Fibroblast of skin of right biceps (primary cell): ENCODE results near the gene NXPH4.

Experiments used
- DNase-seq: peaks from one replicate; pipeline ENCODE4 v3.0.0-alpha.2; 2013

NXPH4 gene

DNA sequence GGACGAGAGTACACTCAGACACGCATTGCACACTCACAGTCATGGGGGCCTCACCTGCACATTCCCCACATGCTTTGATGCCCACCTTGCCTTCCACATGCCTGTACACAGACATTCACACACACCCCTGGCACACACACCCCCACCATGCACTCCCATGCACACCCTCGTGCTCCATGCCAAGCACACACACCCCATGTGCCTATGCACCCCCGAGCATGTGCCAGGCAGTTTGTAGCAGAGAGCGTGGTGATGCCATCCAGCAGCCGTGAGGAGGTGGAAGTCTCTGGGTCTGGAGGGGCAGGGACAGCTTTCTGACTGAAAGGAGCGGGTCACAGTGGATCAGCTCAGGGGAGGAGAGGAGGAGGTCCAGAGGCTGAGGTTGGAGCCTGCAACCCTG, 10.7 kb upstream of the NXPH4 start:
- no peak for DNase-seq

DNA sequence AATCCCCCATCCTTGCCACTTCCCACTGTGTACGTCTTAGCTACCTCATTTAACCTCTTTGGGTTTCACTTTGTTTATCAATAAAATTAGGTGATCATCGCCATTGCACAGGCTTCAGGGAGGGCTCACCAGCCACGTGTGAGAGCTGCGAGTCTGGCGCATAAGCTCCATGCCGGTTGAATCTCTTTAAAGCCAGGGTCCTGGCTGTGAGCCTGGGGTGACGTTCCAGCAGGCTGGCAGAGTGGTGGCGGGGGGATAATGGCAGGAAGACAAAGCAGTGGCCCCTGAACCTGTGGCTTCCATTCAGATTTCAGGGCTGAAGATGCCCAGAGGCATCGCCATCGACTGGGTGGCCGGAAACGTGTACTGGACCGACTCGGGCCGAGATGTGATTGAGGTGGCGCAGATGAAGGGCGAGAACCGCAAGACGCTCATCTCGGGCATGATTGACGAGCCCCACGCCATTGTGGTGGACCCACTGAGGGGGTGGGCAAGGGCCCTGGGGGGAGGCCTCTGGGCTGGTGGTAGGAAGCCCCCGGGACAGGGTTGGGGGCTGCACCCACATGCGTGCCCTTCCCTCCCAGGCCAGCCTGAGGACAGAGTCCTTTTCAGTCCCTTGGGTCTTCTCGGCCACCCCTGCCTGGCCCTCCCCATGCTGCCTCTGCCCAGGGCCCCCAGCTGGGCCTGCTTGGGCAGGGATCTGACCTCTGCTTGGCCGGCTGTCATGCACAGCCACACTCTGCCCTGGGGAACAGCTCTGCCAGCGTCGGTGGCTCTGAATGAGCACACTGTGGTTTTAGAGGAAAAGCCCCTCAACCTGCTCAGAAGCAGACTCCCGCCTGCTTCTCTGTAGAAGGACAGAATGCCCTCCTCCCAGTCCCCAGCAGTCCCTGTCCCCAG, 8.6 kb upstream of the NXPH4 start:
- DNase-seq, result no peak

DNA sequence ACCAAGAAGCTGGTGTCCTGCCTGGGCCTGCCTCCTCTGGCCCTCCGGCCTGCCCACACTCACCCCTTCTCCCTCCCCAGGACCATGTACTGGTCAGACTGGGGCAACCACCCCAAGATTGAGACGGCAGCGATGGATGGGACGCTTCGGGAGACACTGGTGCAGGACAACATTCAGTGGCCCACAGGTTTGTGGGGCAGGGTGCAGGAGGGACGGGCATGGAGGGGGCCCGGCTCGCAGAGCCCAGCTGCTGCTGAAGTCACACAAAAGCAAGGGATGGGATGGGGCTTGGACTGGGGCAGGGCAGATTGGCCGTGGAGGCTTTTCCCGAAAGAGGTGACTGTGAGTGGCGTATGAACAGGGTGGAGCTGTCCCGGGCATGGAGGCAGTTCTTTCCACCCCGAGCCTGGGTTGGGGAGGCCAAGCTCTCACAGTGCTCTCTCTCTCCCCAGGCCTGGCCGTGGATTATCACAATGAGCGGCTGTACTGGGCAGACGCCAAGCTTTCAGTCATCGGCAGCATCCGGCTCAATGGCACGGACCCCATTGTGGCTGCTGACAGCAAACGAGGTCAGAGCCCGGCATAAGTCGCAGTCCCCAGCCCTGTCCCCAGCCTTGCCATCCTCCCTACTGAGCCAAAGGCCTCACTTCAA, 7.8 kb upstream of the NXPH4 start:
- DNase-seq, result no peak

DNA sequence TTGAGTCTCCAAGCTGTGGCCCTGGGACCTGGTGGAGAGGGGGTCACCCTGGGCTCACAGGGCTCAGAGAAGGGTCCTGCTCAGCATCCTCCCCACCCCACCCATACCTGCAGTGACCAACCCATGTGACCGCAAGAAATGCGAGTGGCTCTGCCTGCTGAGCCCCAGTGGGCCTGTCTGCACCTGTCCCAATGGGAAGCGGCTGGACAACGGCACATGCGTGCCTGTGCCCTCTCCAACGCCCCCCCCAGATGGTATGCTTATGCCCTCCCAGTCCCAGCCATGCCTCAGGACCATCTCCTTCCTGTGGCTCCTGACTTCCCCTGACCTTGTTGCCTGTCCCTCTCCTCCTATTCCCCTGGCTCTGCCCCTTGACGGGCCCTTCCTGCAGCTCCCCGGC, 6.7 kb upstream of the NXPH4 start:
- no peak for DNase-seq

DNA sequence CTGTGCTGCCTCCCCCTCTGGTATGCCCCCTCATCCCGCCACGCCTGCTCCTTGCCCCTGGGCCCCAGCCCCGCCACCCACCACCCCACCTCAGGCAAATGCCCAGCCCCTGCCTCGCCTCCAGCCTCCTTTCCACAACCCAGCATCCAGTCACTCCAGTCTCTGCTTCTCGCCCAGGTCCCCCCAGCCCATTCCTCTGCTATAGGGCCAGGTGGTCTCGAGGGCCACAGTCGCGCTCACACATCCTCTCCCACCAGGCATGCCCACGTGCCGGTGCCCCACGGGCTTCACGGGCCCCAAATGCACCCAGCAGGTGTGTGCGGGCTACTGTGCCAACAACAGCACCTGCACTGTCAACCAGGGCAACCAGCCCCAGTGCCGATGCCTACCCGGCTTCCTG, 6.1 kb upstream of the NXPH4 start:
- no peak for DNase-seq

DNA sequence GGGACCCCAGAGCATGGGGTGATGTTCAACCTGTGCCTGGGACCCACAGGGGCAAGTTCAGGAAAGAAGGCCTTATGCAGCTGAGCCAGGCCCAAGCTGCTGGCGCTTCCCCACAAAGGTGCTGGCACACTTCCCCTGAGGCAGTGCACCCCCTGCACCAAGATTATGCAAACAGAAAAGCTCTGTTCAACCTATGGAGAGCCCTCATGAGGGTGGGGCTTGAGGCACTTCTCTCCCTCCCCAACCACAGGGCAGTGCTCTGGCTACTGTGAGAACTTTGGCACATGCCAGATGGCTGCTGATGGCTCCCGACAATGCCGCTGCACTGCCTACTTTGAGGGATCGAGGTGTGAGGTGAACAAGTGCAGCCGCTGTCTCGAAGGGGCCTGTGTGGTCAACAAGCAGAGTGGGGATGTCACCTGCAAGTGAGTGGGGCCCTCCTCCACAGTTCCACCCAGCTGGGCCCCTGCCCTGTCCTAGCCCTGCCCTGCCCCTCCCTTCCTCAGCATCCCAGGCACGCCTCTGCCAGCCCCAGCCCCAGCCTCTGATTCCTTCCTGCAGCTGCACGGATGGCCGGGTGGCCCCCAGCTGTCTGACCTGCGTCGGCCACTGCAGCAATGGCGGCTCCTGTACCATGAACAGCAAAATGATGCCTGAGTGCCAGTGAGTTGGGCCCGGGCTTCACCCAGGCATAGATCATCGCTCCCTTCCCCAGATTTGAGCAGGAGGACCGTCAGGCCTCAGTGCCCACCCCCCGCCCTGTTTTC, 5.5 kb upstream of the NXPH4 start:
- DNase-seq, result no peak

DNA sequence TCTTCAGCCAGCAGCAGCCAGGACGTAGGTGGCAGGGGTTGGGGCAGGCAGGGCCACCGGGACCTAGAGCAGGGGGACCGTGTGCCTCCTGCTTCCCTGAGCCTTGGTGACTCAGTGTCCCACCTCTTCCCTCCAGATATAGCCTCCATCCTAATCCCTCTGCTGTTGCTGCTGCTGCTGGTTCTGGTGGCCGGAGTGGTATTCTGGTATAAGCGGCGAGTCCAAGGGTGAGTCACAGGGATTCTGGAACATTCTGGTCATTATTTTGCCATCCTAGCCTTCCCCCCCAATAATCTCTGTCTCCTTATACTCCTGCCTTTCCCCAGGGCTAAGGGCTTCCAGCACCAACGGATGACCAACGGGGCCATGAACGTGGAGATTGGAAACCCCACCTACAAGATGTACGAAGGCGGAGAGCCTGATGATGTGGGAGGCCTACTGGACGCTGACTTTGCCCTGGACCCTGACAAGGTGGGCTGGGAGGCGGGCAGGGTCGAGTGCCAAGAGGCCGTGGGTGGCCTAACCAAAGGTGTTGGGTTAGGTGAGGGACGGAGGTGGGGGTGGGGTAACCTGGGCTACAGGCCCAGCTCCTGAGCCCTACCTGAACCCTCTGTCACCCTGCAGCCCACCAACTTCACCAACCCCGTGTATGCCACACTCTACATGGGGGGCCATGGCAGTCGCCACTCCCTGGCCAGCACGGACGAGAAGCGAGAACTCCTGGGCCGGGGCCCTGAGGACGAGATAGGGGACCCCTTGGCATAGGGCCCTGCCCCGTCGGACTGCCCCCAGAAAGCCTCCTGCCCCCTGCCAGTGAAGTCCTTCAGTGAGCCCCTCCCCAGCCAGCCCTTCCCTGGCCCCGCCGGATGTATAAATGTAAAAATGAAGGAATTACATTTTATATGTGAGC, 4.5 kb upstream of the NXPH4 start:
- DNase-seq, result no peak

DNA sequence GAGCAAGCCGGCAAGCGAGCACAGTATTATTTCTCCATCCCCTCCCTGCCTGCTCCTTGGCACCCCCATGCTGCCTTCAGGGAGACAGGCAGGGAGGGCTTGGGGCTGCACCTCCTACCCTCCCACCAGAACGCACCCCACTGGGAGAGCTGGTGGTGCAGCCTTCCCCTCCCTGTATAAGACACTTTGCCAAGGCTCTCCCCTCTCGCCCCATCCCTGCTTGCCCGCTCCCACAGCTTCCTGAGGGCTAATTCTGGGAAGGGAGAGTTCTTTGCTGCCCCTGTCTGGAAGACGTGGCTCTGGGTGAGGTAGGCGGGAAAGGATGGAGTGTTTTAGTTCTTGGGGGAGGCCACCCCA, 3.9 kb upstream of the NXPH4 start:
- DNase-seq, result no peak

DNA sequence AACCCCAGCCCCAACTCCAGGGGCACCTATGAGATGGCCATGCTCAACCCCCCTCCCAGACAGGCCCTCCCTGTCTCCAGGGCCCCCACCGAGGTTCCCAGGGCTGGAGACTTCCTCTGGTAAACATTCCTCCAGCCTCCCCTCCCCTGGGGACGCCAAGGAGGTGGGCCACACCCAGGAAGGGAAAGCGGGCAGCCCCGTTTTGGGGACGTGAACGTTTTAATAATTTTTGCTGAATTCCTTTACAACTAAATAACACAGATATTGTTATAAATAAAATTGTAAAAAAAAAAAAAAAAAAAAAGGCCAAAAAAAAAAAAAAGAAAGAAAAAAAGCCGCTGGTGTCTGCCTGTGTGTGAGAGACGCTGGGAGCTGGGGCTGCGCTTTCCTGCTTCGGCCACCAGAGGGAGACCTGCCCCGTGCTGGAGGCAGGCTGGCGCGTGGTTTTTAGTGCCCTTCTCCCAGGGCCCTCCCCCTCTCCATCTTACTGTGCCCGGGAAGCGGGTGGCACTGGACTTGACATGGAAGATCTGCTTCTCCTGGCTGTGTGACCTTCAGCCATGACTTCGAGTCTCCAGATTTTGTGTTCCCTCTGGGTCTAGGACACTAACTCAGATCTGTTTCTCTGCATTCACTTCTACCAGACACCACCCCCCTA, 3.4 kb upstream of the NXPH4 start:
- peak; percentile 79 for DNase-seq

DNA sequence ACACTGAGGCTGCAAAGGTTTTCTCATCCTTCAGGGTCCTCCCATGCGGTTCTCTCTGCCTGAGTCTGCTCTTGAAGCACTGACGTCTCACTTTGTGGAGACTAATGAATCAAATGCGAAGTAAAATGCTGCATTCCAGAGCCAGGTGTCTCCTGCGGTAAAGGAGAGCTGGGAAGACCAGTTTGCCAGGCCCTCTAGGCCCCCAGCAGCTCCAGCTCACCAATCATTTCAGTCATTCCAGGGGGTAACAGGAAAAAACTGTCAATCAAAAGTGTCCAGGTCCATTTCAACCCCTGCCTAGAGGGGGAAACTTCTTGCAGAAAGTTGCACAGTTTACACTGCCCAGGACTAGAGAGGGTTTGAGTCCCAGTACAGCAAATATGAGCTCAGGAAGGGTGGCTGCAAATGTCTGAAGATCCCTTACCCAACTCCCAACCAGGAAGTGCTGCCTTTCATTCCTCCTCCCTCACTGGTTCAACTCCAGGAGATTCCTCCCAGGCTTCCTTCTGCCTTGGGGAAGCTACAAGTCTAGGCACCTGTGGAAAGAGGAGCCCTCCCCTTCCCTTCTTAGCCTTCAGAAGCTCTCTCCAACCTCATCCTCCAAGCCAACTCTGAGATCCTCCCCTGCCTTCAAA, 2.7 kb upstream of the NXPH4 start:
- DNase-seq, result no peak

DNA sequence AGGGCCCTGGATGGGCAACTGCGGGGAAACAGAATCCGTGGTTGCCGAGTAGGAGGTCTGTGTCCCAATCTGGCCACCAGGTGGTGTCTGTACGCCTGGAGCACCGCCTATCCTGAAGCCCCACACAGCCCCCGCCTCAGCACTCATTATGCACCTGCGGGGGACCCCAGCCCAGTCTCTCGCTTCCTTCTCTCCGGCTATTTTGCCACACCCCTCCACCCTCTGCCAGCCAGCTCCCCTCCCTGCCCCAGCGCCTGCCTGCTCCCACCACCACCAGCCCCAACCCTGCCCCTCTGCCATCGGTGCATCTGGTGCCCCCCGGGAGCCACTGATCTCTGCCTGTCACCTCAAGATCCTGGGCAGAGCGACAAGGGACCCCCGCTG, 2.2 kb upstream of the NXPH4 start:
- DNase-seq, result peak; percentile 63

DNA sequence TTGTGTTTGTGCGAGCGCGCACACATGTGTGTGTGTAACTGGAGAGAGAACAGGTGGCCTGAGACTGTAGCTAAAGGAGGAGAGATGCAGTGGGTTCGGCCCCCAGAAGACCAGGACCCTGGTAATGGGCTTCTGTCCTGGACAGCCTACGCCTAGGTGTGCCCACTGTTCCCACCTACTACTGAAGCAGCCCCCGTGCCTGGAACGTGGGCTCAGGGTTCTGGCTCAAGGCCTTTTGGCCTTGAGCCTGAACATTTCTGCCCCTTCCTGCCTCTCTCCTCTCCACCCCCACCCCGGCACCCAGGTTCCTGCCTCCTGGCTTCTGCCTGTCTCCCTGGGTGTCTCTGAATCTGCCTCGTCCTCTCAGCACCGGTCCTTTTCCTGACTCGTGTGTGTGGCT, 1.5 kb upstream of the NXPH4 start:
- DNase-seq, result no peak

DNA sequence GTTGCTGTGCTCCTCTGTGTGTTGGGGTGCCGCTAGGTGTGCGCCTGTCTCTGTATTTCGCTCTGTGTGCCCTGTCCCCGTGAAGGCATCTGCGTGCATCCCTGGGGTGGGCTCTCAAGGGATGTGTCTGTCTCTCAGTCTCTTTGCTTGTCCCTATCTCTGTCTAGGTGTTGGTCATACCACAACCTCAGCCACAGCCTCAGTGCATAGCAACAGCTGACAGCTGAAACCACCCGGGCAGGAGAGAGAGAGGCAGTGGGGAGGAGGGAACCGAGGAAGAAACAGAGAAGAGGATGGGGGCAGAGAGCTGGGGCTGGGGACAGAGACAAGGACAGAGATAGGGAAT, 953 bp upstream of the NXPH4 start:
- no peak for DNase-seq

DNA sequence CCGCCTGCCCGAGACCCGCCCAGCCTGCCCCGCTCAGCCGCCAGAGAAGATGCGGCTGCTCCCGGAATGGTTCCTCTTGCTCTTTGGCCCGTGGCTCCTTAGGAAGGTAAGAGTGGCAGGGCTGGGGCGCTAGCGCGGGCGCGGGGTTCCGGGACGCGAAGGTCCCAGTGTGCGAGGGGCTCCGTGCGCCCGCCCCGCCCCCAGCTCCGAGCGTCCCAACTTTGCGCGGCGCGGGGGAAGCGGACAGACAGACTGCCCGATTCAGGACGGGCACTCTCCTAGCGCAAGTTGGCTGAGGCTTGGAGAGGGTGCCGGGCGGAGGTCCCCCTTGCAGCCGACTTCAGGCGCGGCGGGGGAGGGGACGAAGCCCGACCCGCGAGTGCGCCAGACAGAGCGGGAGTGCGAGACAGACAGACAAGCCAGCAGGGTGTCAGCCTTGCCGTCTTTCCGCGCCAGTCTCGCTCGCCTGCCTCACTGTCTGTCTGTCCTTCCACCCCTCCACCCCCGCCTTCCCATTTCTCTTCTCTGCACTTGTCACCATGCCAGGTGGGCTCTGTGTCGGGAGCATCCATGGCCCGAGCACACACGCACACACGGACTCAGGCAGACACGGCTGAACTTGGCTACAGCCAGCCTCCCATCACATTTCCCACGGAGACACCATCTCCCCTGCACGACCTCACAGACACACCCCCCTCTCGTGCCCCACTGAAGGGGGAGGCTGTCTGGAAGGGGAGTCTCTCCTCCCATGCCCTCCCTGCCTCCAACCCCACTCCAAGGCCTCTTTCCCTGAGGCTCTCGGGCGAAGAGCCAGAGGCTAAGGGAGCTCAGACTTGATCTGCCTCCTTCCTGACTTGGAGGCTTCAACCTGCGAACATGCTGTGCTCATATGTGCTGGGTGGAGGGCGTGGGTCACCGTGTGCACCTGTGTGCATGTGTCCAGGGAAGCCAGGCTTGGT, 606 bp downstream of the NXPH4 start:
- no peak for DNase-seq

DNA sequence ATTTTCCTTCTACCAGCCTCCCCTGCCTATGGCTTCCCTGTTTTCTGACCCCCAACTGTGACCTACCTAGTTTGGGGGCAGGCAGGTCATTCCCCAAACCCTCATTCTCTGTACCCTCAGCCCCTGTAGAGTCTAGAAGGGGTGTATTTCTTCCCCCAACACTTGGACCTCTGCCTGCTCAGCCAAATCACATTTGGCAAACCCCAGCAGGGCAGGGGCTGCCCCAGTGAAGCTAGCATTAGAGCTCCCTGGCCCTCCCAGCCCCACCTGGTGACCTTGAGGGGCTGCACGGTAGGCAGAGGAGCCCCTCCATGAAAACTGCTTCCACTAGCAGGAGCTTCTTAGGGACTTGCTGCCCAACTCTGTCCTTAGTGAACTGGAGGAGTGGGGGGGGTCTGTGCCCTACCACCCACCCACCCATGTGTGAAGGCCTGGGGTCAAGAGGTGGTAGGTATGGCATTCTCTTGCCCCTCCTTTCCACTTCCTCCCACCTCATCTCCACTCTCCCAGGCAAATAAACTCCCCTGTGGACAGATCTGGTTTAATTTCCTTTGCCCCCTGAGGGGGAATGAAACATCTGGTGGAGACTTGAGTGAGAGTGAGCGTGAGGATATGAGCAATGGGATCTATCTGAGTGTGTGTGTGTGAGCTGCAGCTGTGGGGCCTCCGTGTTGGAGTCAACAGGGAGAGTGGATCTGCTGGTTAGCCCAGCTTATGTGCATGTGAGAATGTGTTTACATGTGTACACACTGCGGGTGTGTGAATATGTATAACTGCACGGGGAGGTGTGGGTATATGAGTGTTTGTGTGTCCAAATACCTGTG, 1.6 kb downstream of the NXPH4 start:
- DNase-seq, result no peak

DNA sequence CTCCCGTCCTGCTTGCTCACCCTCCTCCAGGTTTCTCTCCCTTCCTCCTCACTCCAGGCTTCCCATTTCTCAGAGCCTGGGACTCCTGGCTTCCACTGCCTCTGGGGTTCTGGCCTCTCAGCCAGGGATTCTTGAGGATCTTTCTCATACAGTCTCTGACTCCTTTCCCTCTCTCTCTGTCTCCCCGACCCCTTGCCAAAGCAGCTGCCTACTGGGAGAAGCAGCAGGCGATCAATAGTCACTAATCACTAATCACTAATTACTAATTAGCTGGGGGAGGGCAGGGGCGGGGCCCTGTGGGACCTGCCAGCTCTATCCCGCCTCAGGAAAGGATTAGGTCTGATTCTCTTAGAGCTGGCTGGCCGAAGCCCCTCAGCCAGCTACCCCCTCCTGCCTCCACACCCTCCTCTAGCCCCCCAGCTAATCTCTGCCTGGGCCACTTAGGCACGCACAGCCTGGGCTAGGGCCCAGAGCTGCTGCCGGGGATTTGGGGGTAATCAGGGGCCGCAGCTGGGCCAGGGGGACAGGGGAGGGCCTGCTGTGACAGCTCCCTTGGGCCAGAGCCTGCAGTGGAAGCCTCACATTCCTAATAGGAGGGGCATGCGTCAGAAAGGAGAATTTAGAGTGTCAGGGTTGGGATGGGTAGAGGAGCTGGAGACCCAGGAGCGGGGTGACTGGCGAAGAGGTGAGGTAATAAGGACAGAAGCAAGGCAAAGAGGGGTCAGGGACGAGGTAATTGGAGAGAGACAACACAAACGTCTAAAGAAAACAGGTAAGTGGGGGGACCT, 2.8 kb downstream of the NXPH4 start:
- DNase-seq, result no peak

DNA sequence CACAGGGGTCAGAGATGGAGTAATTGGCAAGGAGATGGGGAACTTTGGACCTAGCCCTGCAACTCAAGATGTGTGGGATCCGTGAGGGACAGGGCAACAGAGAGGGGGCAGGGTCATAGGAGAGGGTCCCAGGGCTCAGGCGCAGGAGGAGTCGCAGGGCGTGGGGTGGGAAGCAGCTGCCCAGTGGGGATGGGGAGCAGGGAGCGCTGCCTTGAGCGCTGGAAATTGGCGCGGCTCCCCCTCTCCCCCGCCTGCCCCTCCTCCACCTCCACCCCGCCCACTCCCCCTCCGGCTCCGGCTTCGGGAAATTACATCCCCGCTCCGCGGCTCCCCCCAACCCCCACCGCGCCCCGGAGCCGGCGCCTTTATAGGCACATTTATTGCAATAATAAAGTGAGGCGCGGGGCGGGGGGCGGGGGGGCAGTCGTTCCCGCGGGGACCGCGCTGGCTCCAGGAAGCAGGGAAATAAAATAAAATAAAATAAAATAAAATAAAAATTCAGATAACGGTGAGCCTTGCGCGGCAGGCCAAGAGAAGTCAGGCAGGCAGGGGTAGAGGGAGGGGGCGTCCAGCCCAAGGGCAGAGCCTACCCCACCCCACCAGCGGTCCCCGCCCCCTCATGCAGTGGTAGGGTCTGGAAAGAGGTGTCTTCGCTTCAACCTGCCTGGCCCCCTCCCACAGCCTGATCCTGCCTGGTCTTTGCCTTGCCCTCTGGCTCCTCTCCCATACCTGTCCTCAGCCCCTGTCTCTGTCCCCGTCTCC, 3.6 kb downstream of the NXPH4 start:
- DNase-seq, result no peak

DNA sequence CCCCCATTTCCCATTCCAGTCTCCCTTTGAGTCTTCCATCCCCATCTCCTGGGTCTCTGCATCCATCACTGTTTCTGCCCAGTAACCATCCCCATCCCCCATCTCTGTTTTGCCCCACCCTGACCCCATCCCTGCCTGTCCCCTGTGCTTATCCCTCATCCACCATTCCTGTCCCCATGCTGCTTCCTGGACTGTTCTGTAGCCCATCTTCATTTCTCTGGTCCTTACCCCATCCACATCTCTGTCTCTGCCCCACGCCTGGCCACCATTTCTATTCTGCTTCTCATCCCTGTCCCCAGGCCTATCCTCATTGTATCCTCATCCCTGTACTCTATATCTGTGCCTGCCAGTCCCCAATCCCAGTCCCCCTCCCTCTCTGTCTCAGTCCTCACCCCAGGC, 4.2 kb downstream of the NXPH4 start:
- no peak for DNase-seq
